Right forelimb (tissue), 1 donor: ENCODE results near the gene IGF2.

Source experiments
- DNase-seq: peaks from one replicate; pipeline ENCODE4 v3.0.0-alpha.2; 2018

Gene IGF2

GRCh38 chr11:2122222-2122906 is 16.8 kb downstream of the IGF2 start:
- DNase-seq: peak; percentile 44

GRCh38 chr11:2121227-2122130 is 17.7 kb downstream of the IGF2 start:
- DNase-seq: peak; percentile 38

- DNase-seq: peak; percentile 44
These were observed 18.7 kb downstream of the IGF2 start for GRCh38 chr11:2120359-2121100.

- no peak for DNase-seq
These were observed 20.5 kb downstream of the IGF2 start for GRCh38 chr11:2118677-2119076.

GRCh38 chr11:2116680-2117079 is 22.5 kb downstream of the IGF2 start:
- DNase-seq: no peak

GRCh38 chr11:2115308-2115707 is 23.9 kb downstream of the IGF2 start:
- DNase-seq: no peak

- DNase-seq: no peak
These were observed 24.6 kb downstream of the IGF2 start for GRCh38 chr11:2114430-2115241.

GRCh38 chr11:2113776-2114175 is 25.4 kb downstream of the IGF2 start:
- DNase-seq: no peak

- DNase-seq: no peak
These were observed 28.7 kb downstream of the IGF2 start for GRCh38 chr11:2110521-2110920.

GRCh38 chr11:2109541-2110019 is 29.6 kb downstream of the IGF2 start:
- DNase-seq: no peak

GRCh38 chr11:2108675-2109491 is 30.3 kb downstream of the IGF2 start:
- no peak for DNase-seq

- DNase-seq: no peak
These were observed 31.1 kb downstream of the IGF2 start for GRCh38 chr11:2107941-2108630.

GRCh38 chr11:2107521-2107920 is 31.7 kb downstream of the IGF2 start:
- no peak for DNase-seq

- DNase-seq: no peak
These were observed 32.5 kb downstream of the IGF2 start for GRCh38 chr11:2106583-2107209.

GRCh38 chr11:2105511-2105910 is 33.7 kb downstream of the IGF2 start:
- DNase-seq: no peak

GRCh38 chr11:2104524-2105440 is 34.4 kb downstream of the IGF2 start:
- DNase-seq: no peak

GRCh38 chr11:2103668-2104523 is 35.3 kb downstream of the IGF2 start:
- DNase-seq: no peak

- DNase-seq: no peak
These were observed 36.3 kb downstream of the IGF2 start for GRCh38 chr11:2102883-2103213.
